ENCODE results near the gene MAD1L1. TPM values are rescaled to one million over a fixed set of nuclear protein-coding genes. Genes with fewer than 3 reads are reported as not detected.

MAD1L1 gene
- total RNA-seq, 2 donors from 2014 or later: 59.1 to 61.4 TPM

DNA sequence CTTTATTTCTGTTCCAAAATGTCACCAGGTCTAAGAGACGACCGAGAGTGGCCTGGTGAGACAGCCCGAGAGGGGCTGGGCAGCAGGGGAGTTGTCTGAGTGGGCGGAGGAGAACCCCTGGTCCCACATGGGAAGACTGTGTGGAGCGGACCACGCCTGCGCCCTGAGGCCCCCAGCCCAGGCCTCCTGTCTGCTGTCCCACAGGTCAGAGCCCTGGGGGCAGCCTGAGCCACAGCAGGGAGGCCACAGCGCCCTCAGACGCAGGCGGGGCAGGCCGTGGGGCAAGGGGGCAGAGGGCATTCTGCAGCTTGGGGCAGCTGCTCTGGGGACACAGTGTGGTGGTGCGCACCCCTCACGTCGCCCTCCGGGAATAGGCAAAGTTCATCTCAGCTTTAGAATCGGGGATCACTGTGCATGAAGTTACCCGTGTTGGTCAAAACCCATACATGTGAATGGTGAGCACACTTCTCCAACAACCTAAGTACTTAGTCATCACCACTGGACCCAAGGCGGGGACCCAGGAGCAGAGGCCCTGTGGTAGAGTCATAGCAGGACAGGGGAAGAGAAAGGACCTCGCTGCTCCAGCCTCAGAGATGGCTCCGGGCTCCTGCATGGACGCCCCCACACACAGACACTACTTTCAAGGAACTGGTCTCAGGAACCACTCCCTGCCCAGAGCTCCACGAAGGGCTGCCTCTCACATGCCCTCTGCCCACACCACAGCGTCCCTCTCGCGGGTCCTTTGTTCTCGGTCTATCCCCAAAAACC lies 348.0 kb downstream of the MAD1L1 start:
- TF ChIP-seq, protein P1, sequence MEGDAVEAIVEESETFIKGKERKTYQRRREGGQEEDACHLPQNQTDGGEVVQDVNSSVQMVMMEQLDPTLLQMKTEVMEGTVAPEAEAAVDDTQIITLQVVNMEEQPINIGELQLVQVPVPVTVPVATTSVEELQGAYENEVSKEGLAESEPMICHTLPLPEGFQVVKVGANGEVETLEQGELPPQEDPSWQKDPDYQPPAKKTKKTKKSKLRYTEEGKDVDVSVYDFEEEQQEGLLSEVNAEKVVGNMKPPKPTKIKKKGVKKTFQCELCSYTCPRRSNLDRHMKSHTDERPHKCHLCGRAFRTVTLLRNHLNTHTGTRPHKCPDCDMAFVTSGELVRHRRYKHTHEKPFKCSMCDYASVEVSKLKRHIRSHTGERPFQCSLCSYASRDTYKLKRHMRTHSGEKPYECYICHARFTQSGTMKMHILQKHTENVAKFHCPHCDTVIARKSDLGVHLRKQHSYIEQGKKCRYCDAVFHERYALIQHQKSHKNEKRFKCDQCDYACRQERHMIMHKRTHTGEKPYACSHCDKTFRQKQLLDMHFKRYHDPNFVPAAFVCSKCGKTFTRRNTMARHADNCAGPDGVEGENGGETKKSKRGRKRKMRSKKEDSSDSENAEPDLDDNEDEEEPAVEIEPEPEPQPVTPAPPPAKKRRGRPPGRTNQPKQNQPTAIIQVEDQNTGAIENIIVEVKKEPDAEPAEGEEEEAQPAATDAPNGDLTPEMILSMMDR (conservative IDR thresholded peaks at IDR 0.05): no peak
- Mint-ChIP-seq H3K4me1 (peaks cover 7% of the 10 kb centered on the region), H3K4me3 (no peak overlapping the region), H3K27me3 (ENCODE audit: insufficient read depth) (no peaks in the 10 kb centered on the region), H3K9me3 (peaks cover 3% of the 10 kb centered on the region), H3K27ac (peak overlapping the region; percentile 35), H3K36me3 (ENCODE audit: low read depth) (peaks cover 25% of the 10 kb centered on the region)
- Histone ChIP-seq H3K9me3 (ENCODE audit: control insufficient read depth, low read length) (peaks cover 7% of the 10 kb centered on the region), H3K9ac (ENCODE audit: extremely low read depth, low read length, poor library complexity, severe bottlenecking) (no peak overlapping the region), H3K4me3 (ENCODE audit: low read length) (no peak overlapping the region), H3K27me3 (ENCODE audit: control insufficient read depth, insufficient read depth, low read length, poor library complexity, severe bottlenecking) (no peaks in the 10 kb centered on the region), H3K36me3 (ENCODE audit: control insufficient read depth, insufficient read depth, low read length) (peaks cover 18% of the 10 kb centered on the region), H3K27ac (ENCODE audit: low read depth, low read length) (no peak overlapping the region), H3K4me1 (ENCODE audit: control insufficient read depth, insufficient read depth, low read length) (peaks cover 10% of the 10 kb centered on the region)
- no peak for DNase-seq
- WGBS, 2 experiments (ENCODE audit: insufficient coverage in 1 of 2, insufficient read length in 1 of 2): 91 to 93% methylated on average over 18 to 26 of the region's 26 CpGs

DNA sequence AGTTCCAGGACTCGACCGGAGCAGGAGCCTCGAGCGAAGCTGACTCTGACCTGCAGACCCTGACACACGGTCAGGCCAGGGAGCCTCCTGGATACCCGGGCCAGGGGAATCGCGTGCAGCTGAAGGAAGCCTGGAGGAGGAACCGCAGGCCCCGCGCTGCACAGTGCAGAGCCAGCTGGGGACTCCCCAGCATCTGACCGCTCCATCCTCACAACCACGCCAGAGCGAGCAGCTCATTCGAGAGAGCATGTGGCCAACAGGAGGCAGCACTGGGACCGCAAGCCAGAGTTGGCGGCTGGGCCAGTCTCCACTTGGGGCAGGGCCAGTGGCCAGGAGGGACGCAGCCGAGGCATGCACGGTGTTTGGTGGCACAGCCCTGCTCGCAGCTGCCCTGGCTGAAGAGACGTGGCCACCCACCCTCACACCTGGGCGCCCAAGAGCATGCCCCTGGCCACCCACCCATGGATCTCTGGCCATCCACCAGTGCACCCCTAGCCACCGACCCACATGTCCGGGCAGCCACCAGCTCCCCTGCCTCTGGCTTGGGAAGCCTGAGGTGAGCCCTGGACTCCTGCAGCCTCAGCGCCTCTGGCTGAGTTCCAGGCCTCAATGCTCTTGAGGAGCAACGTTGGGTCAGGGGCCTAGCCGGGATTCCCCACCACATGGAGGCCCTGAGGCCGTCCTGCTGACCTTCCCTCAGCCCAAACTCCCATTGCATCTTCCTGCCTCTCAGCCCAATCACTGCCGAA lies 348.7 kb downstream of the MAD1L1 start:
- H3K27ac Mint-ChIP-seq: no peak overlapping the region

DNA sequence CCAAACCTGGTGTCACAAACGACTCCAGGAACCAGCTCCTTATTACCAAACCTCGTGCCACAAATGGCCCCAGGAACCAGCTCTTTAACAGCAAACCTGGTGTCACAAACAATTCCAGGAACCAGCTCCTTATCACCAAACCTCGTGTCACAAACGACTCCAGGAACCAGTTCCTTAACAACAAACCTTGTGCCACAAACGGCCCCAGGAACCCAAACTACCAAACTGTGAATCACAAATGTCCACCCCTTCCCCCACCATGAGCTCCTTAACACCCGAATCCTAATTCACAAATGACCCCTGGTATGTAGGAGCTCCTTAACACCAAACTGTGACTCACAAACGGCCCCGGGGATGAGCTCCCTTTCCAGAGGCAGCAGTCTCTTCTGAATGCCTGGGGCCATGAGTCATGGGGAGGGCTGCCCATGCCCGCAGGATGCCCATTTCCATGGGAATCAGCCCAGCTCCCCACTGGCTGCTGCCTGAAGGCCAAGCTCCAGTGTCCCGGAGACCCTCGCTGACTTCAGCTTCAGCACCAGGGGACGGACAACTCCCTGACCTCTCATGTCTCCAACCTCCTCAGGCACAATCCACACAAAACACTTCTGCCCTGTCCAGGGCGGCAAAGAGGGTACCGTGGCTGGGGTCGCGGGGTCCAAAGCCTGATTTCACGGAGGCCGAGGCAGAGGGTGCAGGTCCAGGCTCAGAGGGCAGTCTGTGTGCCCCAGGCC lies 349.5 kb downstream of the MAD1L1 start:
- Histone ChIP-seq H3K27ac (ENCODE audit: low read depth, low read length) (no peak overlapping the region), H3K36me3 (ENCODE audit: control insufficient read depth, insufficient read depth, low read length) (peaks cover 14% of the 10 kb centered on the region), H3K9ac (ENCODE audit: extremely low read depth, low read length, poor library complexity, severe bottlenecking) (no peak overlapping the region), H3K4me1 (ENCODE audit: control insufficient read depth, insufficient read depth, low read length) (peaks cover 10% of the 10 kb centered on the region), H3K9me3 (ENCODE audit: control insufficient read depth, low read length) (peaks cover 4% of the 10 kb centered on the region), H3K27me3 (ENCODE audit: control insufficient read depth, insufficient read depth, low read length, poor library complexity, severe bottlenecking) (no peaks in the 10 kb centered on the region), H3K4me3 (ENCODE audit: low read length) (no peak overlapping the region)
- H3K4me3 Mint-ChIP-seq: no peak overlapping the region
- peaks cover 27% of the 10 kb centered on the region for H3K36me3 Mint-ChIP-seq (ENCODE audit: low read depth)
- WGBS, 2 experiments (ENCODE audit: insufficient coverage in 1 of 2, insufficient read length in 1 of 2): 57 to 59% methylated on average over 11 to 18 of the region's 18 CpGs
- TF ChIP-seq, protein P1 (conservative IDR thresholded peaks at IDR 0.05): no peak
- H3K27ac Mint-ChIP-seq: peak overlapping the region; percentile 86
- peaks cover 5% of the 10 kb centered on the region for H3K9me3 Mint-ChIP-seq
- peaks cover 7% of the 10 kb centered on the region for H3K4me1 Mint-ChIP-seq
- peak; percentile 93 for DNase-seq
- no peaks in the 10 kb centered on the region for H3K27me3 Mint-ChIP-seq (ENCODE audit: insufficient read depth)

More for the DNA sequence above, 348.7 kb downstream of the MAD1L1 start:
- TF ChIP-seq, protein P1 (conservative IDR thresholded peaks at IDR 0.05): peak; percentile 48
- H3K27me3 ChIP-seq (ENCODE audit: control insufficient read depth, insufficient read depth, low read length, poor library complexity, severe bottlenecking): no peaks in the 10 kb centered on the region
- Mint-ChIP-seq H3K4me3 (no peak overlapping the region), H3K36me3 (ENCODE audit: low read depth) (peaks cover 29% of the 10 kb centered on the region), H3K9me3 (peaks cover 3% of the 10 kb centered on the region), H3K4me1 (peaks cover 7% of the 10 kb centered on the region), H3K27me3 (ENCODE audit: insufficient read depth) (no peaks in the 10 kb centered on the region)
- no peak overlapping the region for H3K4me3 ChIP-seq (ENCODE audit: low read length)
- H3K9ac ChIP-seq (ENCODE audit: extremely low read depth, low read length, poor library complexity, severe bottlenecking): no peak overlapping the region
- H3K9me3 ChIP-seq (ENCODE audit: control insufficient read depth, low read length): peaks cover 7% of the 10 kb centered on the region
- H3K36me3 ChIP-seq (ENCODE audit: control insufficient read depth, insufficient read depth, low read length): peaks cover 18% of the 10 kb centered on the region
- 93 to 94% methylated on average over 19 to 30 of the region's 30 CpGs for WGBS, 2 experiments (ENCODE audit: insufficient coverage in 1 of 2, insufficient read length in 1 of 2)
- H3K4me1 ChIP-seq (ENCODE audit: control insufficient read depth, insufficient read depth, low read length): peaks cover 10% of the 10 kb centered on the region
- DNase-seq: peak; percentile 82
- H3K27ac ChIP-seq (ENCODE audit: low read depth, low read length): no peak overlapping the region

All from endodermal cell (in vitro differentiated cells).